ENCODE data around the gene TRPV3.

GRCh38 chr17:3469529-3469928, 88.1 kb downstream of the TRPV3 start:
- TF ChIP-seq RAD21 (IDR thresholded peaks at IDR 0.05; ENCODE audit: low read depth): no peak
- no peak for TF ChIP-seq ATF3 (IDR thresholded peaks at IDR 0.05)
- no peak for TF ChIP-seq POLR2AphosphoS5 (IDR thresholded peaks at IDR 0.05; ENCODE audit: low read depth, low read length)
- no peak for TF ChIP-seq CTCF (IDR thresholded peaks at IDR 0.05 in 2 of 3, conservative IDR thresholded peaks at IDR 0.05 in 1 of 3; ENCODE audit: borderline replicate concordance in 1 of 3, insufficient read depth in 1 of 3, low read depth in 2 of 3, low read length in 2 of 3)
- TF ChIP-seq EZH2 (IDR thresholded peaks at IDR 0.05): no peak
- TF ChIP-seq POLR2A (IDR thresholded peaks at IDR 0.05; ENCODE audit: borderline replicate concordance, extremely low read depth, insufficient read depth, insufficient read length): no peak
- TF ChIP-seq FOSL1 (IDR thresholded peaks at IDR 0.05; ENCODE audit: low read depth): no peak

Measured in HCT116 (cell line).